HG03520 (cell line): ENCODE measurements around the gene PUM1.

Experiments used
- ATAC-seq: cut with Tn5 transposase; IDR thresholded peaks from one replicate; pipeline ENCODE4 v1.9.1; 2021; ENCODE audit warnings: mild to moderate bottlenecking, moderate library complexity; ENCODE audit not compliant: unreplicated experiment

Gene PUM1

GRCh38 chr1:30908696-30909364 lies 156.7 kb downstream of the PUM1 start, which contains the start of gene SDC3:
Gene SDC3, minus strand, starts transcription at chr1:30908758. Its CDS starts 172 bp downstream, at chr1:30908586.
- no peak for ATAC-seq

GRCh38 chr1:30908316-30908695 lies 157.2 kb downstream of the PUM1 start:
- no peak for ATAC-seq

- ATAC-seq = no peak
Observed at GRCh38 chr1:30907481-30908315, 157.8 kb downstream of the PUM1 start.

GRCh38 chr1:30906631-30907441 lies 158.7 kb downstream of the PUM1 start:
- no peak for ATAC-seq

- ATAC-seq = no peak
Observed at GRCh38 chr1:30905916-30906620, 159.4 kb downstream of the PUM1 start.

- no peak for ATAC-seq
Observed at GRCh38 chr1:30905403-30905802, 160.1 kb downstream of the PUM1 start.

- ATAC-seq = no peak
Observed at GRCh38 chr1:30904962-30905335, 160.6 kb downstream of the PUM1 start.

- ATAC-seq = no peak
Observed at GRCh38 chr1:30904191-30904961, 161.1 kb downstream of the PUM1 start.

GRCh38 chr1:30903343-30904034 lies 162.0 kb downstream of the PUM1 start:
- no peak for ATAC-seq

GRCh38 chr1:30902593-30903290 lies 162.8 kb downstream of the PUM1 start:
- ATAC-seq = no peak

GRCh38 chr1:30901798-30902581 lies 163.5 kb downstream of the PUM1 start:
- ATAC-seq = no peak

GRCh38 chr1:30900931-30901560 lies 164.5 kb downstream of the PUM1 start:
- no peak for ATAC-seq

GRCh38 chr1:30900486-30900885 lies 165.0 kb downstream of the PUM1 start:
- no peak for ATAC-seq

- ATAC-seq = no peak
Observed at GRCh38 chr1:30899577-30900389, 165.7 kb downstream of the PUM1 start.

- no peak for ATAC-seq
Observed at GRCh38 chr1:30898031-30898815, 167.3 kb downstream of the PUM1 start.

- no peak for ATAC-seq
Observed at GRCh38 chr1:30896905-30897304, 168.6 kb downstream of the PUM1 start.
